ENCODE data around the gene RASSF10. TPM values are rescaled to one million over a fixed set of nuclear protein-coding genes. Genes with fewer than 3 reads are reported as not detected.

Gene RASSF10
- total RNA-seq, 1 experiment from 2014 or later: not detected

GRCh38 chr11:12963792-12964536, 45.2 kb upstream of the RASSF10 start:
- intact Hi-C loops (cut with micrococcal nuclease): loop anchor here (1.0 to 10.0 kb wide), 5 partner anchors 57 to 677 kb away; no protein-coding TSS in a partner anchor
- no peaks in the 10 kb centered on the region for H3K9me3 ChIP-seq (ENCODE audit: low read length)
- H3K4me2 ChIP-seq (ENCODE audit: low read length): peak overlapping the region; percentile 39; the same call in 1 of the 2 replicates
- no peaks in the 10 kb centered on the region for H3K79me2 ChIP-seq (ENCODE audit: low read length)
- no peak overlapping the region for H3K27ac ChIP-seq (ENCODE audit: low read length)
- BruUV-seq (replicated peaks): no TSS peak
- CTCF ChIA-PET: interaction anchor here (0.6 to 1.5 kb wide), 15 partner anchors 9 to 677 kb away, joined by 3 to 19 read pairs (median 4); no protein-coding TSS in a partner anchor
- POLR2A ChIA-PET (ENCODE audit: unreplicated experiment): no interaction called here
- peak; percentile 93 for ATAC-seq
- no peaks in the 10 kb centered on the region for H3F3A ChIP-seq (ENCODE audit: low read length, unreplicated experiment)
- H3K9me2 ChIP-seq (replicated peaks; ENCODE audit: low read length): no peaks in the 10 kb centered on the region
- H4K20me1 ChIP-seq (ENCODE audit: low read length): no peaks in the 10 kb centered on the region
- no peaks in the 10 kb centered on the region for H3K27me3 ChIP-seq (ENCODE audit: low read length)
- no peak overlapping the region for H3K9ac ChIP-seq (ENCODE audit: low read length)
- DNase-seq: peak; percentile 80
- no peaks in the 10 kb centered on the region for H3K36me3 ChIP-seq (ENCODE audit: low read depth, low read length)
- peak overlapping the region; percentile 32; the same call in 1 of the 2 replicates for H2AFZ ChIP-seq (ENCODE audit: low read length)
- peaks cover 18% of the 10 kb centered on the region for H3K4me1 ChIP-seq (ENCODE audit: insufficient read depth, low read length)
- TF ChIP-seq CTCF (conservative IDR thresholded peaks at IDR 0.05; ENCODE audit: low read depth, low read length) (peak; percentile 94), EZH2 (IDR thresholded peaks at IDR 0.05; ENCODE audit: low read length, unreplicated experiment) (no peak)
- no peak overlapping the region for H3K4me3 ChIP-seq (ENCODE audit: low read length)

- ATAC-seq: no peak
- H3F3A ChIP-seq (ENCODE audit: low read length, unreplicated experiment): no peaks in the 10 kb centered on the region
Measured at GRCh38 chr11:12964650-12965049, 44.5 kb upstream of the RASSF10 start.

More at GRCh38 chr11:12964650-12965049, 44.5 kb upstream of the RASSF10 start:
- H3K36me3 ChIP-seq (ENCODE audit: low read depth, low read length): no peaks in the 10 kb centered on the region
- no TSS peak for BruUV-seq (replicated peaks)
- CTCF ChIA-PET: interaction anchor here (1.0 to 1.5 kb wide), 2 partner anchors 9 to 186 kb away, joined by 9 to 19 read pairs; no protein-coding TSS in a partner anchor
- no peaks in the 10 kb centered on the region for H4K20me1 ChIP-seq (ENCODE audit: low read length)
- TF ChIP-seq CTCF (conservative IDR thresholded peaks at IDR 0.05; ENCODE audit: low read depth, low read length) (no peak), EZH2phosphoT487 (IDR thresholded peaks at IDR 0.05; ENCODE audit: borderline replicate concordance, low read length) (no peak), EZH2 (IDR thresholded peaks at IDR 0.05; ENCODE audit: low read length, unreplicated experiment) (no peak)
- no peak overlapping the region for H2AFZ ChIP-seq (ENCODE audit: low read length)
- no peaks in the 10 kb centered on the region for H3K9me2 ChIP-seq (replicated peaks; ENCODE audit: low read length)
- no peaks in the 10 kb centered on the region for H3K9me3 ChIP-seq (ENCODE audit: low read length)
- no peaks in the 10 kb centered on the region for H3K27me3 ChIP-seq (ENCODE audit: low read length)
- no peak for DNase-seq
- H3K9ac ChIP-seq (ENCODE audit: low read length): no peak overlapping the region
- POLR2A ChIA-PET (ENCODE audit: unreplicated experiment): no interaction called here
- H3K4me1 ChIP-seq (ENCODE audit: insufficient read depth, low read length): peaks cover 18% of the 10 kb centered on the region
- no peak overlapping the region for H3K4me3 ChIP-seq (ENCODE audit: low read length)
- intact Hi-C loops (cut with micrococcal nuclease): loop anchor here (1.0 to 10.0 kb wide), 5 partner anchors 57 to 677 kb away; no protein-coding TSS in a partner anchor
- H3K79me2 ChIP-seq (ENCODE audit: low read length): no peaks in the 10 kb centered on the region
- no peak overlapping the region for H3K27ac ChIP-seq (ENCODE audit: low read length)
- H3K4me2 ChIP-seq (ENCODE audit: low read length): peak overlapping the region; percentile 39; the same call in 1 of the 2 replicates

Data from PC-3 (cell line).